CD4-positive, alpha-beta T cell (primary cell): ENCODE data around the gene RBP5. TPM values are rescaled to one million over a fixed set of nuclear protein-coding genes. Genes with fewer than 3 reads are reported as not detected.

Experiments used
- ATAC-seq: fragments of 200-7000 bp; cut with Tn5 transposase; one replicate; pipeline ENCODE4 v1.10.0; 2022; ENCODE audit warnings: mild to moderate bottlenecking; ENCODE audit not compliant: poor library complexity
- CTCF ChIA-PET: fragments of 350-600 bp; sonication (Branson Sonifier 250); formaldehyde crosslinking; loops from one replicate; lab custom pipeline; 2021; ENCODE audit warnings: antibody characterized with exemption, inconsistent platforms; lab: Charles Lee
- POLR2A ChIA-PET: fragments of 350-600 bp; sonication (Branson Sonifier 250); formaldehyde crosslinking; loops from one replicate; lab custom pipeline; 2021; ENCODE audit warnings: antibody characterized with exemption, inconsistent platforms; lab: Charles Lee
- DNase-seq, 14 experiments: peaks; one replicate each; pipeline ENCODE4 v3.0.0-alpha.2; 2013 to 2020; ENCODE audit warnings: mixed read lengths in 2 of 14
- H3K27ac ChIP-seq, 2 donors: one replicate each; pipeline versions ENCODE4 v1.5.1 to v1.7.0; 2013; ENCODE audit warnings: low read length in 2 of 2, low read depth in 1 of 2, mild to moderate bottlenecking in 1 of 2
- H3K27me3 ChIP-seq, 2 experiments: 1 replicate in 1 of 2; 2 replicates in 1 of 2; pipeline versions ENCODE4 v1.6.1 to v1.7.0; 2013; ENCODE audit warnings: low read length in 2 of 2, control low read depth in 1 of 2, mild to moderate bottlenecking in 1 of 2, moderate library complexity in 1 of 2; ENCODE audit not compliant: insufficient read depth in 2 of 2, control insufficient read depth in 1 of 2
- H3K36me3 ChIP-seq: one replicate; pipeline ENCODE4 v1.6.1; 2013; ENCODE audit warnings: low read length, control low read depth; ENCODE audit not compliant: insufficient read depth
- H3K4me1 ChIP-seq: one replicate; pipeline ENCODE4 v1.6.1; 2013; ENCODE audit warnings: low read length, control low read depth; ENCODE audit not compliant: insufficient read depth
- H3K4me3 ChIP-seq: one replicate; pipeline ENCODE4 v1.5.1; 2013; ENCODE audit warnings: mild to moderate bottlenecking, low read length, moderate library complexity
- H3K9me3 ChIP-seq, 2 experiments: 1 replicate in 1 of 2; 2 replicates in 1 of 2; pipeline versions ENCODE4 v1.6.1 to v1.7.0; 2013; ENCODE audit warnings: low read length in 2 of 2, mild to moderate bottlenecking in 2 of 2, control low read depth in 1 of 2, moderate library complexity in 1 of 2; ENCODE audit not compliant: control insufficient read depth in 1 of 2, insufficient read depth in 1 of 2
- H3K27ac Mint-ChIP-seq: one replicate; pipeline ENCODE4 v1.8.0; 2020; ENCODE audit warnings: mixed read lengths
- H3K27me3 Mint-ChIP-seq: one replicate; pipeline ENCODE4 v1.8.0; 2021; ENCODE audit warnings: mixed read lengths
- H3K36me3 Mint-ChIP-seq: one replicate; pipeline ENCODE4 v1.8.0; 2021; ENCODE audit warnings: low read depth, mixed read lengths
- H3K4me1 Mint-ChIP-seq: one replicate; pipeline ENCODE4 v1.8.0; 2021; ENCODE audit warnings: low read depth, mixed read lengths
- H3K4me3 Mint-ChIP-seq: one replicate; pipeline ENCODE4 v1.8.0; 2020; ENCODE audit warnings: mild to moderate bottlenecking, mixed read lengths
- H3K9me3 Mint-ChIP-seq: one replicate; pipeline ENCODE4 v1.8.0; 2020; ENCODE audit warnings: mixed read lengths
- intact Hi-C, 2 experiments: fragments of 100-400 bp; cut with DNase I in 1 of 2; cut with micrococcal nuclease in 1 of 2; formaldehyde crosslinking; loops; one replicate each; pipeline versions ENCODE4 v1.15.1 to v1.9.0; 2023 to 2025; cut with DNase I, micrococcal nuclease
- total RNA-seq, 174 experiments: library from RNA in 2 of 174; stranded (reverse) in 2 of 174; gene quantifications; one replicate each; pipeline ENCODE4 v1.2.3 and lab custom pipeline; 2021 to 2026
- TF ChIP-seq, protein P1 (sequence below): fragments of 200-600 bp; IDR thresholded peaks from one replicate; pipeline ENCODE4 v1.8.0; 2022; ENCODE audit warnings: antibody characterized with exemption, mild to moderate bottlenecking

The RBP5 gene
- total RNA-seq, 2 experiments from 2014 or later: not detected

DNA sequence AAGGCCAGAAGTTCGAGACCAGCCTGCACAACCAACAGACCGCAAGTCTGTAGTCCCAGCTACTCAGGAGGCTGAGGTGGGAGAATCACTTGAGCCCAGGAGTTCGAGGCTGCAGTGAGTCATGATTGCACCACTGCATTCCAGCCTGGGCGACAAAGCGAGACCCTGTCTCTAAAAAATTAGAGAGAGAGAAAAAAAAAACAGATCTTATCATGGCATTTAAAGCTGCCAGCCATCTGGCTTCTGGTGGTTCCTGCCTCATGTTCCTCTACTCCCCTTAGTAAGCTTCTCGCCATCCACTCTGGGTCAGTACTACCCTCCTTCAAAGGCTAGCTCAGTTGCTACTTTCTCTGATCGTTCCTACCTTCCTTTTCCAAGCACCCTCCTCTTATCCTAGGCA is 17.5 kb upstream of the RBP5 start:
- Mint-ChIP-seq H3K36me3 (peaks cover 76% of the 10 kb centered on the region), H3K27ac (no peak overlapping the region), H3K9me3 (no peaks in the 10 kb centered on the region), H3K27me3 (no peaks in the 10 kb centered on the region), H3K4me1 (no peaks in the 10 kb centered on the region), H3K4me3 (no peak overlapping the region)
- no peaks in the 10 kb centered on the region for H3K27me3 ChIP-seq
- H3K9me3 ChIP-seq: no peaks in the 10 kb centered on the region
- ChIA-PET POLR2A (no interaction called here), CTCF (no interaction called here)
- no peak overlapping the region for H3K27ac ChIP-seq
- H3K4me3 ChIP-seq: no peak overlapping the region
- TF ChIP-seq, protein P1, sequence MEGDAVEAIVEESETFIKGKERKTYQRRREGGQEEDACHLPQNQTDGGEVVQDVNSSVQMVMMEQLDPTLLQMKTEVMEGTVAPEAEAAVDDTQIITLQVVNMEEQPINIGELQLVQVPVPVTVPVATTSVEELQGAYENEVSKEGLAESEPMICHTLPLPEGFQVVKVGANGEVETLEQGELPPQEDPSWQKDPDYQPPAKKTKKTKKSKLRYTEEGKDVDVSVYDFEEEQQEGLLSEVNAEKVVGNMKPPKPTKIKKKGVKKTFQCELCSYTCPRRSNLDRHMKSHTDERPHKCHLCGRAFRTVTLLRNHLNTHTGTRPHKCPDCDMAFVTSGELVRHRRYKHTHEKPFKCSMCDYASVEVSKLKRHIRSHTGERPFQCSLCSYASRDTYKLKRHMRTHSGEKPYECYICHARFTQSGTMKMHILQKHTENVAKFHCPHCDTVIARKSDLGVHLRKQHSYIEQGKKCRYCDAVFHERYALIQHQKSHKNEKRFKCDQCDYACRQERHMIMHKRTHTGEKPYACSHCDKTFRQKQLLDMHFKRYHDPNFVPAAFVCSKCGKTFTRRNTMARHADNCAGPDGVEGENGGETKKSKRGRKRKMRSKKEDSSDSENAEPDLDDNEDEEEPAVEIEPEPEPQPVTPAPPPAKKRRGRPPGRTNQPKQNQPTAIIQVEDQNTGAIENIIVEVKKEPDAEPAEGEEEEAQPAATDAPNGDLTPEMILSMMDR: no peak
- intact Hi-C loops: no loop called here
- peaks cover 71% of the 10 kb centered on the region for H3K36me3 ChIP-seq
- ATAC-seq (no peak), DNase-seq (no peak)
- H3K4me1 ChIP-seq: no peaks in the 10 kb centered on the region

DNA sequence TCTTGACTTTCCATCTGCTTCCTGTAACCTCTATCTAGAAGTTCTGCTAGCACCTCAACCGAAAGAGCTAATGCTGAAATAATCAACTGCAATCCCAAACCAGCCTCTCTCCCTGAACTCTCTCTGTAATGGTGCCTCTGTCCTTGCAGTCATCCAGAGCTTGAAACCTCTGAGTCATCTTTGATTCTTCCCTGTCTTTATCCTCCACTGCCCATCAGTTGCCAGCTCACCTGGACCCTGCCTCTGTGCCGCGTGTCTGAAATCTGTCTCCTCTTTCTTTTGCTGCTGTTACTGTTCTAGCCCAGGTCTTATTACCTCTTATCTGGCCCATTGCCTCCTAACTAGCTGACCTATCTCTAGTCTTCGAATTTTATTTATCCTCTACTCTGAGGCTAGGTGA is 17.0 kb upstream of the RBP5 start:
- TF ChIP-seq, protein P1: no peak
- no peak overlapping the region for H3K27ac ChIP-seq
- ChIA-PET CTCF (interaction anchor here (1.4 kb wide), 1 partner anchor 36 kb away, joined by 3 read pairs; no protein-coding TSS in a partner anchor), POLR2A (no interaction called here)
- no peaks in the 10 kb centered on the region for H3K4me1 Mint-ChIP-seq
- peaks cover 69% of the 10 kb centered on the region for H3K36me3 ChIP-seq
- no peaks in the 10 kb centered on the region for H3K9me3 Mint-ChIP-seq
- no peaks in the 10 kb centered on the region for H3K27me3 Mint-ChIP-seq
- ATAC-seq: no peak
- peaks cover 74% of the 10 kb centered on the region for H3K36me3 Mint-ChIP-seq
- no peaks in the 10 kb centered on the region for H3K27me3 ChIP-seq
- DNase-seq: no peak
- intact Hi-C loops: no loop called here
- H3K4me1 ChIP-seq: no peaks in the 10 kb centered on the region
- H3K4me3 Mint-ChIP-seq: no peak overlapping the region
- H3K27ac Mint-ChIP-seq: no peak overlapping the region
- no peak overlapping the region for H3K4me3 ChIP-seq
- H3K9me3 ChIP-seq: no peaks in the 10 kb centered on the region

DNA sequence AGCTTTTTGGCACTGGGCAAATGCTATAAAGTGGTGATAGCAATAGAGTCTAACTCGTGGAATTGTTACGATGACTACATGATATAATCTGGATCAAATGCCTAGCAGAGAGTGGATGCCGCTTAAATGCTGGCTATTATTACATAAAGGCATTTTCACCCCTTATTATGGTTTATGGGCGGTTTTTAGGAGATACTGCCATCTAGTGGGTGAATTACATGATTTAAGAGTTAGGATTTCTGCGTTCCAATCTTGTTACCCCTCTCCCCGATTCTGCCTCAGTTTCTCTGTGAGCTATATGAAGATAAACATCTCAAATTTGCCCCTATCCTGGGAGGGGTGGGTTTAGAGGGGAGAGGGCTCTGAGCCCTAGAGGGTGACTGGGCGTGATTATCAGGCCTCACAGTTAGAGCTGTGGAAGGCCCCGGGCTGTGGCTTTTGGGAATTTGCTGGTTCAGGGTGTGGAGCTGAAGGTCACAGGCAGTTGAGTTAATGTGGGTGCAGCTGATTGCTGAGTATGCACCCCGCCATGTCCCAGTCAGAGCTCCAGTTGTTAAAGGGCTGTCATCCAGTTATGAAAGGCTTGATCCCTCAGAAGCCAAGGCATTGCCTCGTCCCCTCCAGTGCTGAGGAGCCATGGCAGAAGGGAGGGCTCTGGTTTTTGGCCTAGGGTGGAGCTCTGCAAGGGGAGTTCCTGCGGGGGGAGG is 15.9 kb upstream of the RBP5 start:
- H3K36me3 ChIP-seq: peaks cover 64% of the 10 kb centered on the region
- H3K27me3 ChIP-seq: no peaks in the 10 kb centered on the region
- ChIA-PET POLR2A (interaction anchor here (0.7 to 0.8 kb wide), 2 partner anchors 199 to 219 kb away, joined by 3 to 4 read pairs; no protein-coding TSS in a partner anchor), CTCF (interaction anchor here (1.4 kb wide), 2 partner anchors 32 to 35 kb away, joined by 3 to 7 read pairs; no protein-coding TSS in a partner anchor)
- Mint-ChIP-seq H3K27ac (no peak overlapping the region), H3K27me3 (no peaks in the 10 kb centered on the region), H3K36me3 (peaks cover 69% of the 10 kb centered on the region), H3K9me3 (no peaks in the 10 kb centered on the region), H3K4me1 (no peaks in the 10 kb centered on the region), H3K4me3 (no peak overlapping the region)
- H3K4me1 ChIP-seq: no peaks in the 10 kb centered on the region
- ATAC-seq (peak; percentile 59), DNase-seq (peak in 3 of 14 experiments; percentile 40 to 53 (median 53))
- H3K4me3 ChIP-seq: no peak overlapping the region
- TF ChIP-seq, protein P1: peak; percentile 80
- intact Hi-C loops: no loop called here
- H3K27ac ChIP-seq: no peak overlapping the region
- no peaks in the 10 kb centered on the region for H3K9me3 ChIP-seq
